Measurements from ENCODE around the gene SEMA5B. TPM values are rescaled to one million over a fixed set of nuclear protein-coding genes. Genes with fewer than 3 reads are reported as not detected.

The SEMA5B gene
- polyA plus RNA-seq, 2 donors, result 0.19 to 0.28 TPM

GRCh38 chr3:123046262-123047061, 18.9 kb upstream of the SEMA5B start:
- WGBS, 2 donors, result 63 to 64% methylated on average over 10 of the region's 10 CpGs
- no peak overlapping the region for H3K27ac ChIP-seq (ENCODE audit: low read depth in 2 of 2, low read length in 1 of 2)
- H3K36me3 ChIP-seq (ENCODE audit: control insufficient read depth in 2 of 2, insufficient read depth in 2 of 2, low read length in 1 of 2), result no peaks in the 10 kb centered on the region
- no peaks in the 10 kb centered on the region for H3K9me3 ChIP-seq (ENCODE audit: control insufficient read depth in 2 of 2, insufficient read depth in 1 of 2, low read depth in 1 of 2, low read length in 1 of 2)
- no peak overlapping the region for H3K4me3 ChIP-seq (ENCODE audit: low read depth in 1 of 2, low read length in 2 of 2)
- H3K4me1 ChIP-seq (ENCODE audit: control insufficient read depth in 2 of 2, insufficient read depth in 2 of 2, low read length in 1 of 2), result no peaks in the 10 kb centered on the region
- H3K27me3 ChIP-seq (ENCODE audit: control insufficient read depth in 1 of 2, insufficient read depth in 2 of 2, low read length in 2 of 2), result no peaks in the 10 kb centered on the region

GRCh38 chr3:123044981-123045763, 17.6 kb upstream of the SEMA5B start:
- 67 to 78% methylated on average over 5 of the region's 5 CpGs for WGBS, 2 donors
- Histone ChIP-seq H3K9me3 (ENCODE audit: control insufficient read depth in 2 of 2, insufficient read depth in 1 of 2, low read depth in 1 of 2, low read length in 1 of 2) (no peaks in the 10 kb centered on the region), H3K27me3 (ENCODE audit: control insufficient read depth in 1 of 2, insufficient read depth in 2 of 2, low read length in 2 of 2) (no peaks in the 10 kb centered on the region), H3K36me3 (ENCODE audit: control insufficient read depth in 2 of 2, insufficient read depth in 2 of 2, low read length in 1 of 2) (no peaks in the 10 kb centered on the region), H3K4me3 (ENCODE audit: low read depth in 1 of 2, low read length in 2 of 2) (no peak overlapping the region), H3K27ac (ENCODE audit: low read depth in 2 of 2, low read length in 1 of 2) (no peak overlapping the region), H3K4me1 (ENCODE audit: control insufficient read depth in 2 of 2, insufficient read depth in 2 of 2, low read length in 1 of 2) (no peaks in the 10 kb centered on the region)

GRCh38 chr3:123042413-123042812, 14.8 kb upstream of the SEMA5B start:
- Histone ChIP-seq H3K36me3 (ENCODE audit: control insufficient read depth in 2 of 2, insufficient read depth in 2 of 2, low read length in 1 of 2) (no peaks in the 10 kb centered on the region), H3K27ac (ENCODE audit: low read depth in 2 of 2, low read length in 1 of 2) (no peak overlapping the region), H3K9me3 (ENCODE audit: control insufficient read depth in 2 of 2, insufficient read depth in 1 of 2, low read depth in 1 of 2, low read length in 1 of 2) (no peaks in the 10 kb centered on the region), H3K27me3 (ENCODE audit: control insufficient read depth in 1 of 2, insufficient read depth in 2 of 2, low read length in 2 of 2) (no peaks in the 10 kb centered on the region), H3K4me3 (ENCODE audit: low read depth in 1 of 2, low read length in 2 of 2) (no peak overlapping the region), H3K4me1 (ENCODE audit: control insufficient read depth in 2 of 2, insufficient read depth in 2 of 2, low read length in 1 of 2) (no peaks in the 10 kb centered on the region)
- WGBS, 2 donors, result 90 to 91% methylated on average over 6 of the region's 6 CpGs

GRCh38 chr3:123039178-123039577, 11.6 kb upstream of the SEMA5B start:
- 32 to 51% methylated on average over 3 of the region's 3 CpGs for WGBS, 2 donors
- H3K4me3 ChIP-seq (ENCODE audit: low read depth in 1 of 2, low read length in 2 of 2), result no peak overlapping the region
- no peaks in the 10 kb centered on the region for H3K36me3 ChIP-seq (ENCODE audit: control insufficient read depth in 2 of 2, insufficient read depth in 2 of 2, low read length in 1 of 2)
- no peaks in the 10 kb centered on the region for H3K27me3 ChIP-seq (ENCODE audit: control insufficient read depth in 1 of 2, insufficient read depth in 2 of 2, low read length in 2 of 2)
- no peaks in the 10 kb centered on the region for H3K9me3 ChIP-seq (ENCODE audit: control insufficient read depth in 2 of 2, insufficient read depth in 1 of 2, low read depth in 1 of 2, low read length in 1 of 2)
- no peaks in the 10 kb centered on the region for H3K4me1 ChIP-seq (ENCODE audit: control insufficient read depth in 2 of 2, insufficient read depth in 2 of 2, low read length in 1 of 2)
- no peak overlapping the region for H3K27ac ChIP-seq (ENCODE audit: low read depth in 2 of 2, low read length in 1 of 2)

GRCh38 chr3:123038751-123039150, 11.2 kb upstream of the SEMA5B start:
- no peaks in the 10 kb centered on the region for H3K27me3 ChIP-seq (ENCODE audit: control insufficient read depth in 1 of 2, insufficient read depth in 2 of 2, low read length in 2 of 2)
- no peaks in the 10 kb centered on the region for H3K9me3 ChIP-seq (ENCODE audit: control insufficient read depth in 2 of 2, insufficient read depth in 1 of 2, low read depth in 1 of 2, low read length in 1 of 2)
- H3K27ac ChIP-seq (ENCODE audit: low read depth in 2 of 2, low read length in 1 of 2), result no peak overlapping the region
- no peak overlapping the region for H3K4me3 ChIP-seq (ENCODE audit: low read depth in 1 of 2, low read length in 2 of 2)
- H3K36me3 ChIP-seq (ENCODE audit: control insufficient read depth in 2 of 2, insufficient read depth in 2 of 2, low read length in 1 of 2), result no peaks in the 10 kb centered on the region
- no peaks in the 10 kb centered on the region for H3K4me1 ChIP-seq (ENCODE audit: control insufficient read depth in 2 of 2, insufficient read depth in 2 of 2, low read length in 1 of 2)

- Histone ChIP-seq H3K4me1 (ENCODE audit: control insufficient read depth in 2 of 2, insufficient read depth in 2 of 2, low read length in 1 of 2) (no peaks in the 10 kb centered on the region), H3K36me3 (ENCODE audit: control insufficient read depth in 2 of 2, insufficient read depth in 2 of 2, low read length in 1 of 2) (no peaks in the 10 kb centered on the region), H3K27me3 (ENCODE audit: control insufficient read depth in 1 of 2, insufficient read depth in 2 of 2, low read length in 2 of 2) (no peaks in the 10 kb centered on the region), H3K4me3 (ENCODE audit: low read depth in 1 of 2, low read length in 2 of 2) (no peak overlapping the region), H3K27ac (ENCODE audit: low read depth in 2 of 2, low read length in 1 of 2) (no peak overlapping the region), H3K9me3 (ENCODE audit: control insufficient read depth in 2 of 2, insufficient read depth in 1 of 2, low read depth in 1 of 2, low read length in 1 of 2) (no peaks in the 10 kb centered on the region)
- 41 to 61% methylated on average over 5 of the region's 5 CpGs for WGBS, 2 donors
Measured at GRCh38 chr3:123037015-123037375, 9.4 kb upstream of the SEMA5B start.

- WGBS, 2 donors, result 47 to 57% methylated on average over 8 of the region's 8 CpGs
Measured at GRCh38 chr3:123036352-123037014, 8.9 kb upstream of the SEMA5B start.

GRCh38 chr3:123034996-123035395, 7.4 kb upstream of the SEMA5B start:
- H3K4me1 ChIP-seq (ENCODE audit: control insufficient read depth in 2 of 2, insufficient read depth in 2 of 2, low read length in 1 of 2), result no peaks in the 10 kb centered on the region
- H3K4me3 ChIP-seq (ENCODE audit: low read depth in 1 of 2, low read length in 2 of 2), result no peak overlapping the region
- no peaks in the 10 kb centered on the region for H3K9me3 ChIP-seq (ENCODE audit: control insufficient read depth in 2 of 2, insufficient read depth in 1 of 2, low read depth in 1 of 2, low read length in 1 of 2)
- no peaks in the 10 kb centered on the region for H3K36me3 ChIP-seq (ENCODE audit: control insufficient read depth in 2 of 2, insufficient read depth in 2 of 2, low read length in 1 of 2)
- 66 to 81% methylated on average over 3 of the region's 3 CpGs for WGBS, 2 donors
- H3K27ac ChIP-seq (ENCODE audit: low read depth in 2 of 2, low read length in 1 of 2), result no peak overlapping the region
- H3K27me3 ChIP-seq (ENCODE audit: control insufficient read depth in 1 of 2, insufficient read depth in 2 of 2, low read length in 2 of 2), result no peaks in the 10 kb centered on the region

More at GRCh38 chr3:123036352-123037014, 8.9 kb upstream of the SEMA5B start:
- Histone ChIP-seq H3K27ac (ENCODE audit: low read depth in 2 of 2, low read length in 1 of 2) (no peak overlapping the region), H3K36me3 (ENCODE audit: control insufficient read depth in 2 of 2, insufficient read depth in 2 of 2, low read length in 1 of 2) (no peaks in the 10 kb centered on the region), H3K4me1 (ENCODE audit: control insufficient read depth in 2 of 2, insufficient read depth in 2 of 2, low read length in 1 of 2) (no peaks in the 10 kb centered on the region), H3K27me3 (ENCODE audit: control insufficient read depth in 1 of 2, insufficient read depth in 2 of 2, low read length in 2 of 2) (no peaks in the 10 kb centered on the region), H3K4me3 (ENCODE audit: low read depth in 1 of 2, low read length in 2 of 2) (no peak overlapping the region), H3K9me3 (ENCODE audit: control insufficient read depth in 2 of 2, insufficient read depth in 1 of 2, low read depth in 1 of 2, low read length in 1 of 2) (no peaks in the 10 kb centered on the region)

GRCh38 chr3:123034120-123034519, 6.6 kb upstream of the SEMA5B start:
- WGBS, 2 donors, result 89 to 90% methylated on average over 5 of the region's 5 CpGs
- H3K27me3 ChIP-seq (ENCODE audit: control insufficient read depth in 1 of 2, insufficient read depth in 2 of 2, low read length in 2 of 2), result no peaks in the 10 kb centered on the region

More at GRCh38 chr3:123034120-123034519, 6.6 kb upstream of the SEMA5B start:
- H3K9me3 ChIP-seq (ENCODE audit: control insufficient read depth in 2 of 2, insufficient read depth in 1 of 2, low read depth in 1 of 2, low read length in 1 of 2), result no peaks in the 10 kb centered on the region
- no peaks in the 10 kb centered on the region for H3K36me3 ChIP-seq (ENCODE audit: control insufficient read depth in 2 of 2, insufficient read depth in 2 of 2, low read length in 1 of 2)
- H3K4me1 ChIP-seq (ENCODE audit: control insufficient read depth in 2 of 2, insufficient read depth in 2 of 2, low read length in 1 of 2), result no peaks in the 10 kb centered on the region
- H3K4me3 ChIP-seq (ENCODE audit: low read depth in 1 of 2, low read length in 2 of 2), result no peak overlapping the region
- no peak overlapping the region for H3K27ac ChIP-seq (ENCODE audit: low read depth in 2 of 2, low read length in 1 of 2)
